K562 (cell line): ENCODE measurements around the gene RGR. TPM values are rescaled to one million over a fixed set of nuclear protein-coding genes. Genes with fewer than 3 reads are reported as not detected.

ENCODE experiments used
- ARID4B ChIP-seq: sonication (generic); formaldehyde crosslinking; IDR thresholded peaks from 2 replicates; pipeline ENCODE4 v1.8.0; 2022; ENCODE audit warnings: mild to moderate bottlenecking, missing genetic modification reagents
- CBFA2T2 ChIP-seq: fragments of 450-650 bp; conservative IDR thresholded peaks from 2 replicates; pipeline ENCODE4 v1.6.1; 2017; ENCODE audit warnings: mild to moderate bottlenecking
- FIP1L1 ChIP-seq: fragments of 200-400 bp; formaldehyde crosslinking; IDR thresholded peaks from 2 replicates; pipeline ENCODE4 v1.6.1; 2018; ENCODE audit warnings: mild to moderate bottlenecking, low read depth, low read length; ENCODE audit not compliant: poor library complexity, severe bottlenecking
- HMGN3 ChIP-seq: IDR thresholded peaks from 2 replicates; pipeline ENCODE4 v1.6.1; 2011; ENCODE audit warnings: borderline replicate concordance, low read depth, mild to moderate bottlenecking, mixed read lengths, low read length; ENCODE audit not compliant: insufficient read length; ENCODE audit errors: extremely low read depth
- POLR2B ChIP-seq: fragments of 450-650 bp; IDR thresholded peaks from 2 replicates; pipeline ENCODE4 v1.6.1; 2018; ENCODE audit warnings: low read depth; ENCODE audit not compliant: partially characterized antibody
- RFX7 ChIP-seq: fragments of 250-450 bp; sonication (Bioruptor Pico); IDR thresholded peaks from 2 replicates; pipeline ENCODE4 v1.5.1; 2021; ENCODE audit warnings: mild to moderate bottlenecking
- polyA plus RNA-seq, 8 experiments: library from polyadenylated mRNA; depleted of rRNA in 4 of 8; stranded (reverse) in 5 of 8; unstranded in 3 of 8; fragments of >200 nt; fragmentation: Nextera tagmentation in 2 of 8; fragmentation: Illumina TruSeq in 1 of 8; extraction: Ambion mirVana in 2 of 8; extraction: Trizol in 1 of 8; gene quantifications; 2 replicates each; pipeline versions ENCODE4 v1.2.1 to v1.2.3, GENCODE V29; 2011 to 2014; ENCODE audit warnings: inconsistent platforms in 1 of 8, missing spikeins in 1 of 8
- total RNA-seq, 7 experiments: library from RNA; depleted of rRNA in 6 of 7; stranded (reverse); fragments of >200 nt in 6 of 7; fragmentation: Illumina TruSeq in 2 of 7; extraction: Trizol in 2 of 7; gene quantifications; 2 replicates each; pipeline versions ENCODE4 v1.2.1 to v1.2.3, GENCODE V29; 2011 to 2021; ENCODE audit warnings: low replicate concordance in 1 of 7

RGR gene
- total and polyA plus RNA-seq, 9 of the 15 experiments (the other 6 are each of a cell fraction or from before 2014, with no cell fraction given), result not detected

DNA sequence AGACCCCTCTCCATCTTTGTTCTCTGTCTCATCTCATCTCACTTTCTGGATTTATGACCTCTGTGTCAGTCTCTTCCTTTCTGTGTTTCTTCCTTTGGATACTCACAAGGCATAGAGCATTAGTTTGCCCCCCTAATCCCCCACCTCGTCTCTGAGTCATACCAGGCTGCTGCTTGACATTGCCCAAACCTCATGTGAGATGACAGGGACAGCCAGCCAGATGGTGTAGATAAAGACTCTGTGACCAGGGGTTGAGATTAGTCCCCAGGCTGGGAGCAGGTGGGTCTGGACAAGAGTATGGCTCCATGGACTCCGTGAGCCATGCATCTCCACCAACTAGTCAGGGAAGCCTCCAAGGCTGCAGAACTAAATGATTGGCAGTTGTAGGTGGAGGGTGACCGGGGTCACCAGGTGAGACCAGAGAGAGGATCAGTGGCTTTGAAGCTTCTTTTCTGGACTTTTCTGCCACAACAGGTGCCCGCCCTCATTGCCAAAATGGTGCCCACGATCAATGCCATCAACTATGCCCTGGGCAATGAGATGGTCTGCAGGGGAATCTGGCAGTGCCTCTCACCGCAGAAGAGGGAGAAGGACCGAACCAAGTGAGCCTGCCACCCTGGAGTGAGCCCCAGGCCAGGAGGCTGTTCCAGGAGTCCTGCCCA, 13.3 kb downstream of the RGR start (continued):
- TF ChIP-seq ARID4B (no peak), CBFA2T2 (0 out of 2 replicates have a peak, but pooled peaks have one; percentile 21), POLR2B (no peak), HMGN3 (no peak), RFX7 (CRISPR knock-in tag) (no peak), FIP1L1 (no peak)
- TF ChIP-seq, all 486 proteins: peak for 6
